ENCODE results near the gene ARID3B.
"Not testable (repeated sequence)": the region's sequence is repeated elsewhere in the genome, so short reads cannot be mapped to it uniquely, and the experiment has no call there.

ARID3B gene, protein sequence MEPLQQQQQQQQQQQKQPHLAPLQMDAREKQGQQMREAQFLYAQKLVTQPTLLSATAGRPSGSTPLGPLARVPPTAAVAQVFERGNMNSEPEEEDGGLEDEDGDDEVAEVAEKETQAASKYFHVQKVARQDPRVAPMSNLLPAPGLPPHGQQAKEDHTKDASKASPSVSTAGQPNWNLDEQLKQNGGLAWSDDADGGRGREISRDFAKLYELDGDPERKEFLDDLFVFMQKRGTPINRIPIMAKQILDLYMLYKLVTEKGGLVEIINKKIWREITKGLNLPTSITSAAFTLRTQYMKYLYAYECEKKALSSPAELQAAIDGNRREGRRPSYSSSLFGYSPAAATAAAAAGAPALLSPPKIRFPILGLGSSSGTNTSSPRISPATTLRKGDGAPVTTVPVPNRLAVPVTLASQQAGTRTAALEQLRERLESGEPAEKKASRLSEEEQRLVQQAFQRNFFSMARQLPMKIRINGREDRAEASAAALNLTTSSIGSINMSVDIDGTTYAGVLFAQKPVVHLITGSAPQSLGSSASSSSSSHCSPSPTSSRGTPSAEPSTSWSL

GRCh38 chr15:74540761-74541493, at the start of gene ARID3B:
TSS of gene ARID3B (plus strand) at chr15:74541220. CDS start at chr15:74543937, 2,717 bp downstream.
- DNase-seq: peak; percentile 98

- no peak for DNase-seq
These were observed 44.4 kb upstream of the ARID3B start for GRCh38 chr15:74496648-74497047.

- DNase-seq: no peak
These were observed 43.4 kb upstream of the ARID3B start for GRCh38 chr15:74497584-74497983.

DNA sequence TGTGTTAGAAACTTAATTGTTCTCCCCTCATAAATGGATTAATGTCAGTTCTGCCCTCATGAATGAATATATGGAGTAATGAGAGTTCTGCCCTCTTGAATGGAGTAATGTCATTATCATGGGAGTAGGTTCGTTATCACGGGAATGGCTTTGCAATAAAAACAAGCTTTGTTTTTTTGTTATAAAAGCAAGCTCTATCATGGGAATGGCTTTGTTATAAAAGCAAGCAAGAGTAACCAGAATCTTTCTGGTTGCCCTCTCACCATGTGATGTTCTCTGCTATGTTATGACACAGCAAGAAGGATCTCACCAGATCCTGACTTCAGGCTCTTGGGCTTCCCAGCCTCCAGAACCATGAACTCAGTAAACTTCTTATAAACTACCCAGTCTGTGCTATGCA, 41.7 kb upstream of the ARID3B start:
- DNase-seq: no peak

GRCh38 chr15:74500401-74500800, 40.6 kb upstream of the ARID3B start:
- DNase-seq: no peak

DNA sequence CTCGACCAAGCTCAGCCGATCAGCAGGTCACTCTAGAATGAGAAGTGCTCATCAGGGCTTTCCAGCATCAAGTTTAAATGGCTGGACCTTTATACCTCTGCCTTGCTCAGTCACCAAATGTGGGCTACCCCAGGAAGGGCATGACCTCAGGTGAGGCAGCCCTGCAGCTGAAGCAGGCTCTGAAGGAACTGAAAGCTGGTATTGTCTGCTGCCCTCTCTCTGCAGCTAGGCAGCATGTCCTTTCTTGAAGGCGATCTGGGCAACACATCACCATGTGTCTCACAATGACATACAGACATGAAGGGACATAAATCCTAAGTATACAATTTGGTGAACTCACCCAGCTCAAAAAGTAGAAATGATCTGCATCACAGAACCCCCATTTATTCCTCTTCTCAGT, 38.7 kb upstream of the ARID3B start:
- no peak for DNase-seq

DNA sequence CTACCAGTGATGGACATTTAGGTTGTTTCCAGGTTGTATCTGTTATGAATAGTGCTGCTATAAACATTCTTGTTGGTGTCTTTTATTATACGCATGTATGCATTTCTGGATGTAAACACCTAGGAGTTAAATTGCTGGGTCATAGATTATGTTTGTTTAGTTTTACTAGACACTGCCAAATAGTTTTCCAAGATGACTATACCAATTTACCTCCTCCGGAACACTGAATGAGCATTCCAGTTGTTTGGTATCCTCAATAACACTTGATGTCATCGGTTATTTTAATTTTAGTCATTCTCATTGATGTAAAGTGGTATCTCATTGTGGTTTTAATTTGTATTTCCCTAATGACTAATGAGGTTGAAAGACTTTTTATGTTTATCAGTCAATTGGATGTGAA, 36.6 kb upstream of the ARID3B start:
- no peak for DNase-seq

GRCh38 chr15:74504836-74505235, 36.2 kb upstream of the ARID3B start:
- no peak for DNase-seq

DNA sequence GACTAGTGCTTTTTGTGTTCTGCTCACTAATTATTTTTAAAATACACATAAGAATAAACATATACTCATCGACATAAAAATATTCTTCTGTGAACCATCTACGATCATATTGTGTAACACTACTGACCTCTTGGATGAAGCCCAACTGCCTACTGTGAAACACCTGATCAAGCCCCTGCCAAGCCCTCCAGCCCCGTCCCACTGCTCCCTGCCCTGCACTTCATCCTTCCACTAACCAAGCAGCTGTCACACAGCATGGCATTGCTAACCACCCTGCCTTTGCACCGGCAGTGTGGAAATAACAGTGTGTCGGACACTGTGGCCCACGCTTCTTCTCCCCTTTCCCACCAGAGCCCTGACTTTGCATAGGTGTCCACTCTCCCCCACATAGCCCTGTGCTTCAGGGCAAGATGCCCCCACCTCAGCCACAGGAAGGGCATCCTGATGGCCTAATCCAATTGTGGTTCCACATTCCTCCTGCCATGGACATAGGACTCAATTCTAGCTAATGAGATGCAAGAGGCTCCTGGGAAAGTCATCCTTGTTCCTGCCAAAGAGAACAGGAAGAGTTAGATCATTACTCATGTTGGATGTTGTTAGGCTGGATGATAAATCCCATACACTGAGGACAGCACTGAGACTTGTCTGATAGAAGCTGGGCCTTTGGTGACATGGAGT, 35.0 kb upstream of the ARID3B start:
- DNase-seq: no peak

DNA sequence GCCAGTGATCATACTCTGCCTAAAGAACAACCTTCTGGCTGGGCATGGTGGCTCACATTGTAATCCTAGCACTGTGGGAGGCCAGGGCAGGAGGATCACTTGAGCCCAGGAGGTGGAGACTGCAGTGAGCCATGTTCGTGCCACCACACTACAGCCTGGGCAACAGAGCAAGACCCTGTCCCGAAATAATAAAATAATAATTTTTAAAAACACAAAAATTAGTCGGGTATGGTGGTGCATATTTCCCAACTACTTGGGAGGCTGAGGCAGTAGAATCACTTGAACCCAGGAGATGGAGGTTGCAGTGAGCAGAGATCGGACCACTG, 34.5 kb upstream of the ARID3B start:
- no peak for DNase-seq

GRCh38 chr15:74511583-74511982, 29.4 kb upstream of the ARID3B start:
- no peak for DNase-seq

GRCh38 chr15:74514059-74514458, 27.0 kb upstream of the ARID3B start:
- DNase-seq: not testable (repeated sequence)

DNA sequence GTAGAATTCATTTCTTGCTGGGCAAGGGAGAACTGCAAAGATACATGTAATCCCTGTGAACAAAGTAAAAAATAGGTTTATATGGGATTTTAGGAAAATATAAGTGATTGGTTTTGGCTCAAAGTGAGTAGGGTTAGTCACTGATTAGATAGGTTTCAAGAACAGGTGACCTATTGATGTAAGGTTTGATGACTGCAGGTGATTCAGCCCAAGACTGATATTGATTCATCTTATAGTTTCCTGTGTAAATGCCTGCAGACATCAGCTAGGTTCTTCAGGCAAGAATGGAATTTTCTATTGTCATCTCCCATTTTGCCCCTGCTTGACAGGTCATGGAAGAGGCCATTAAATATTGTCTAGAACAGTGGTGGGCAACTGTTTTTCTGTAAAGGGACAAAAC, 23.9 kb upstream of the ARID3B start:
- no peak for DNase-seq

DNA sequence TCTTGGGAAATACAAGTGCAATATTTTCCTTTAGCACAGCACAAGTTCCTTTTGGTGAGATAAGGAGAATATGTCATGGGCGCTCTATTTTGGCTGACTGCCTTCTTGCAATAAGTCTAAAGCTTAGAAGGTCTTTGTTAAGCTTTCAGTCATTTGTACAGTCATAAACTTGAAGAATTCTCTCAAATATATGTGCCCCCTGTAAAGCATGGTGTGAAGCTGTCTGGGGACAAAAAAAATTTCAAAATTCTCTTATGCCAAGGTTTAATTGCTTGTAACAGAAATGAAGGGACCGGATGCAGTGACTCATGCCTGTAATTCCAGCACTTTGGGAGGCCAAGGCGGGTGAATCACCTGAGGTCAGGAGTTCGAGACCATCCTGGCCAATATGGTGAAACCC, 21.7 kb upstream of the ARID3B start:
- DNase-seq: no peak

DNA sequence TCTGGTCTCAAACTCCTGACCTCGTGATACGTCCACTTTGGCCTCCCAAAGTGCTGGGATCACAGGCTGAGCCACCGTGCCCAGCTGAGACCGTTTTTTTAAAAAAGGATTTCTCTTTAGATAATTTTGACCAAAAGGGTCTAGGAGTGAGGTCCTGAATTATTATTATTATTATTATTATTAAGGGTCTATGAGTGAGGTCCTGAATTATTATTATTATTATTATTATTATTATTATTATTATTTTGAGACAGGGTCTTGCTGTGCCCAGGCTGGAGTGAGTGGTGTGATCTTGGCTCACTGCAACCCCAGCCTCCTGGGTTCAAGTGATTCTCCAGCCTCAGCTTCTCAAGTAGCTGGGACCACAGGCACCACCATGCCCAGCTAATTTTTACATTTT, 20.6 kb upstream of the ARID3B start:
- DNase-seq: no peak

DNA sequence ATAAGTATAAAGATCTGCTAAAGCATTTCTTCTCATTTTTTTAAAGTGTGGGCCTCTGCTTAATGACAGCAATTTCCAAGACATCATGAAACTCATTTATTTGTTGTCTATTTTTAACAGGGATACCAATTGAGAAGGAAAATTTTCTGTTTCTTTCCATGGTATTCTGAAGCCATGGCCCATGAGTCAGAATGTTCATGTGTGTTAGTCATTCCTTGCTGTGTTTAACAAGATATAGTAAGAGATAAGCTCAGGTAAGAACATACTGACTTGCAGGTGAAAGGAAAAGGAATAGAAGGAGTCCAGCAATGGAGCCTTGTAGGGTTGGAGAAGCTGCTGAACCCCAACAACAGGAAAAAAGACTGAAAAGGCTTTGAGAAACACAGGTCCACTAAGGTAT, 17.0 kb upstream of the ARID3B start:
- DNase-seq: no peak

- no peak for DNase-seq
These were observed 15.7 kb upstream of the ARID3B start for GRCh38 chr15:74525309-74525708.

DNA sequence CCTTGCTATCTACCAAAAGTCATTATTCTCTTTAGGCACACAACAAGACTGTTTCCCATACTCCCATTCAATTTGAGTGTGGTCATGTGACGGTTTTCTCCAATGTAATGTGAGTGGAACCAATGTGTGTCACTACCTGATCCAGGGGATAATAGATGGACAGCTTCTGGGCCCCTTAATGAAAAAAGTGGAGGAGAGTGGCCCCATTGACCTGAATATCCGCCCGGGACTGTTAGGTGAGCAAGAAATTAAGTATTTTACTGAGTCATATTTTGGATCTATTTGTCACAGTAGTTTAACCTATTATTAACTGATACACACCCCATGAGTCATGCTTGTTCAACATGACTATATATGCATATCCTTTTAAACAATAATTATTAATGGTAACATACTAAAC, 15.1 kb upstream of the ARID3B start:
- DNase-seq: no peak

DNA sequence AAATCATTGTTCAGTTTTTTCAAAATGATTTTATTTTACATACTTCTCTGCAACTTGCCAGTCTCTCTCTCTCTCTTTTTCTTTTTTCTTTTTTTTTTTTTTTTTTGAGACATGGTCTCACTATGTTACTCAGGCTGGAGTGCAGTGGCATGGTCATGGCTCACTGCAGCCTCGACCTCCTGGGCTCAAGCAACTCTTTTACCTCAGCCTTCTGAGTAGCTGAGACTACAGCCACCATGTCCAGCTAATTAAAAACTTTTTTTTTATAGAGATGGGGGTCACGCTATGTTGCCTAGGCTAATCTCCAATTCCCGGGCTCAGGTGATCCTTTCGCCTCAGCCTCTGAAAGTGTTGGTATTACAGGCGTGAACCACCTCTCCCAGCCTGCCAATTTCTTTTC, 12.1 kb upstream of the ARID3B start:
- DNase-seq: no peak

DNA sequence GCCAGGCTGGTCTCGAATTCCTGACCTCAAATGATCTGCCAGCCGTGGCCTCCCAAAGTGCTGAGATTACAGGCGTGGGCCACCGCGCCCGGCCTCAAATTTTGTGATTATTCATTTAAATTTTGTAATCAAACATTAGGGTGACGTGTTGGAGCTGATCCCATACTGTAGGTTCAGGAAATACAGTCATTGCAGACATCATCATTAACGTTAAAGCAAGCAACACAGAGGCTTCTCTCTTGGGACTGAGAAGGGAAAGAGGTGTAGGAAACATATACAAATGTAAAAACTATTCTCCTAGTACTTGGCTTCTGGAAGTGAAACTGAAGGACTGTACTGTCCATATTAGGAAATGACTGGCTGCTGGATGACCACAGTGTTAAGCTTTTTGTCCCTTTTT, 11.1 kb upstream of the ARID3B start:
- no peak for DNase-seq

GRCh38 chr15:74530771-74531143, 10.3 kb upstream of the ARID3B start:
- DNase-seq: no peak

GRCh38 chr15:74531144-74531811, 9.7 kb upstream of the ARID3B start:
- no peak for DNase-seq

DNA sequence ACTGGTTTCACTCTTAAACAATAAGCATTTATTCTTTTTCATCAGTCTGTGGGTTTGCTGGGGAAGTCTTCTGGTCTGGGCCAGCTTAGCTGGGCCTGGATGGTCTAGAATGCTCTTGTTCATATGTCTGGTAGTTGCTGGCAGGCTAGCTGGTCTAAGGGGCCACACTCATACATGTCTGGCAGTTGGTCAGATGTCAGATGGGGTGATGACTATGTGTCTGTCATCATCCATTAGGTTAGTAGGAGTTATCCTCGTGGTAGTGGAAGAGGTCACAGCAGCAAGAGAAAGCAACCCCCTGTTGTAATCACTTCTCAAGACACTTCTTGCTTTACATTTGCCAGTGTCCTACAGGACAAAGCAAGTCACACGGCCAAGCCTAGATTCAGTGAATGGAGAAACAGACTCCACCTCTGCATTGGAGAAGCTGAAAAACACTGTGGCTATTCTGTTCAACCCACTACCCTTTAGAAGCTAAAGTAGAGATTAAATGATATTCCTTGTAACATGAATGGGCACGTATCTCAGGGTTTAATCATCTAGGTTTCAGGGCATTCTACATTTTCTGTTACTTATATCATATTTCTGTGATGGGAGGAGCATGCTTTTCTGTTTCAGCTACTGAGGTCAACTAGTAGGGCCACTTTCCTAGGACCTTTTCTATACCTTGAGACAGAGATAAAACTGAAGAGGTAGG, 5.5 kb upstream of the ARID3B start:
- peak; percentile 13 for DNase-seq
